ENCODE results near the gene NOP56.

NOP56 gene

GRCh38 chr20:2701671-2702081 is 49.2 kb downstream of the NOP56 start:
- DNase-seq (ENCODE audit: low read depth in 2 of 2) = no peak

GRCh38 chr20:2703716-2704475 is 51.5 kb downstream of the NOP56 start:
- DNase-seq (ENCODE audit: low read depth in 2 of 2) = no peak

GRCh38 chr20:2705931-2706645 is 53.7 kb downstream of the NOP56 start:
- no peak for DNase-seq (ENCODE audit: low read depth in 2 of 2)

- no peak for DNase-seq (ENCODE audit: low read depth in 2 of 2)
These were observed 54.4 kb downstream of the NOP56 start for GRCh38 chr20:2706688-2707352.

DNA sequence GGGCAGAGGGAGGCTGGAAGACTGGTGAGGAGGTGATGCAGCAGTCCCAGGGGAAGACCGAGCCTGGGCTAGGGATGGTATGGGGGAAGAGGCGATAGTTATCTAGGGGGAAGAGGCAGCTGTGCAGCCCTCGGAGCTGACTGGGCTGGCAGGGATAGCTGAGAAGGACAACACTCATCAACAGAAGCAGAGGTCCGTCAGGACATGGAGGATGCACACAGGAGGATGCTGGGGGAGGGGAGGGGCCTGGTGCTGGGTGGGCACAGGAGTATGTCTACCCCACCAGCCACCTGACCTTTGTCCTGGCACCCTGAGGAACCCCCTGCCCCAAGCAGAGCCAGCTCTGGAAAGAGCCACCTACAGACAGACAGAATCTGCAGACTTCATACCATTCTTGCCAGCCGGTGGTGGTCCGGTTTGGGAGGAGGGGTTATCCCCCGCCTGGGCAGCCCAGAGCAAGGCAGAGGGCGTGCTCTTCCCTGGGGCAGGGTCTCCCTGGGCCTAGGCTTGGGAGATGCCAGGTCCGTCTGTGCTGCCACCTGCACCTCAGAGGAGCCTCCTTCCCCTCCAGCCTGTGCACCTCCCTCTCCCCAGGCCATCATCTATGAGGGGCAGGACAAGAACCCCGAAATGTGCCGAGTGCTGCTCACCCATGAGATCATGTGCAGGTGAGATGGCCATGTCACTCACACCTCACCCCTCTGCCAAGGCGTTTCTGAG is 55.1 kb downstream of the NOP56 start:
- no peak for DNase-seq (ENCODE audit: low read depth in 2 of 2)

Measured in stimulated activated CD4-positive, alpha-beta T cell treated with anti-CD3 and anti-CD28 coated beads, Interleukin-1b, Interleukin-23, amount 100 ng/mL, for 4 hours (primary cell).